Central memory CD8-positive, alpha-beta T cell (primary cell): ENCODE results near the gene TMEM184B.

ENCODE experiments used
- ATAC-seq: fragments of 150-1000 bp; cut with Tn5 transposase; replicated peaks from 2 replicates; pipeline ENCODE4 v1.10.0; 2022; ENCODE audit warnings: mild to moderate bottlenecking, moderate FRiP score, moderate number of reproducible peaks; ENCODE audit not compliant: poor library complexity, severe bottlenecking; ENCODE audit errors: extremely low read depth
- DNase-seq, 2 donors: peaks; one replicate each; pipeline ENCODE4 v3.0.0; 2021; ENCODE audit warnings: low spot score in 2 of 2
- H3K27ac Mint-ChIP-seq: one replicate; pipeline ENCODE4 v1.8.0; 2022; ENCODE audit warnings: low read depth, mild to moderate bottlenecking, moderate library complexity, mixed read lengths
- H3K27me3 Mint-ChIP-seq: one replicate; pipeline ENCODE4 v1.8.0; 2022; ENCODE audit warnings: mixed read lengths
- H3K36me3 Mint-ChIP-seq: one replicate; pipeline ENCODE4 v1.8.0; 2022; ENCODE audit warnings: mild to moderate bottlenecking, moderate library complexity, mixed read lengths; ENCODE audit not compliant: insufficient read depth
- H3K4me1 Mint-ChIP-seq: one replicate; pipeline ENCODE4 v1.8.0; 2022; ENCODE audit warnings: mixed read lengths
- H3K4me3 Mint-ChIP-seq: one replicate; pipeline ENCODE4 v1.8.0; 2022; ENCODE audit warnings: mild to moderate bottlenecking, moderate library complexity, mixed read lengths
- H3K9me3 Mint-ChIP-seq: one replicate; pipeline ENCODE4 v1.8.0; 2022; ENCODE audit warnings: mixed read lengths

The TMEM184B gene

DNA sequence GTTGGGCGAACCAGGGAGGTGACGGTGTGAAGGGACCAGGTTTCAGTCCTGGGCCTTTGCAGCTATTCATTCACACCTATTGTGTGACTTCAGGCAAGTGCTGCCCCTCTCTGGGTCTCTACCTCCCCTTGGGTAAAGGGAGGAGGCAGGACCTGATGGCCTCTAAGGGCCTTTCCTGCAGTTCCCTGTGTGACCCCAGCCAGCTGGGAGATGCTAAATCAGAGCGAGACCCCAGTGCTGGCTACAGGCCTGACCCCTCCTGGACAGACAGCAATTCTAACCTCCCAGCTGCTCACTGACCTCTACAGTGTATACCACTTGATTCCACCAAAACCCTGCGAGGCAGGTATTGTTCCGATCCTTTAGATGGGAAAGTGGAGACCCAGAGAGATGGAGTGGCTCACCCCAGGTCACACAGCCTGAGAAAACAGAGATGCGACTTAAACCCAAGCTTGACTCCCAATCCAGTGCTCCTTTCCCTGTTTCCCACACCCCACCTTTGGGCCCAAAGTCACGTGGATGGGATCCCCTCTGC, 64.8 kb downstream of the TMEM184B start:
- Mint-ChIP-seq H3K36me3 (peaks cover 18% of the 10 kb centered on the region), H3K27ac (no peak overlapping the region), H3K4me1 (peaks cover 22% of the 10 kb centered on the region), H3K4me3 (no peak overlapping the region), H3K27me3 (no peaks in the 10 kb centered on the region), H3K9me3 (no peaks in the 10 kb centered on the region)
- DNase-seq: no peak
- no peak for ATAC-seq

GRCh38 chr22:38205261-38206128, 67.3 kb downstream of the TMEM184B start:
- H3K27me3 Mint-ChIP-seq: no peaks in the 10 kb centered on the region
- H3K4me3 Mint-ChIP-seq: no peak overlapping the region

GRCh38 chr22:38204784-38205183, 68.0 kb downstream of the TMEM184B start:
- H3K4me3 Mint-ChIP-seq: peak overlapping the region; percentile 1
- DNase-seq (no peak), ATAC-seq (no peak)
- no peaks in the 10 kb centered on the region for H3K9me3 Mint-ChIP-seq
- H3K27ac Mint-ChIP-seq: peak overlapping the region; percentile 44
- no peaks in the 10 kb centered on the region for H3K27me3 Mint-ChIP-seq
- H3K4me1 Mint-ChIP-seq: peaks cover 28% of the 10 kb centered on the region
- H3K36me3 Mint-ChIP-seq: peaks cover 18% of the 10 kb centered on the region

More at GRCh38 chr22:38205261-38206128, 67.3 kb downstream of the TMEM184B start:
- ATAC-seq: no peak
- no peak for DNase-seq
- Mint-ChIP-seq H3K9me3 (no peaks in the 10 kb centered on the region), H3K4me1 (peaks cover 28% of the 10 kb centered on the region), H3K36me3 (peaks cover 19% of the 10 kb centered on the region), H3K27ac (peak overlapping the region; percentile 44)

DNA sequence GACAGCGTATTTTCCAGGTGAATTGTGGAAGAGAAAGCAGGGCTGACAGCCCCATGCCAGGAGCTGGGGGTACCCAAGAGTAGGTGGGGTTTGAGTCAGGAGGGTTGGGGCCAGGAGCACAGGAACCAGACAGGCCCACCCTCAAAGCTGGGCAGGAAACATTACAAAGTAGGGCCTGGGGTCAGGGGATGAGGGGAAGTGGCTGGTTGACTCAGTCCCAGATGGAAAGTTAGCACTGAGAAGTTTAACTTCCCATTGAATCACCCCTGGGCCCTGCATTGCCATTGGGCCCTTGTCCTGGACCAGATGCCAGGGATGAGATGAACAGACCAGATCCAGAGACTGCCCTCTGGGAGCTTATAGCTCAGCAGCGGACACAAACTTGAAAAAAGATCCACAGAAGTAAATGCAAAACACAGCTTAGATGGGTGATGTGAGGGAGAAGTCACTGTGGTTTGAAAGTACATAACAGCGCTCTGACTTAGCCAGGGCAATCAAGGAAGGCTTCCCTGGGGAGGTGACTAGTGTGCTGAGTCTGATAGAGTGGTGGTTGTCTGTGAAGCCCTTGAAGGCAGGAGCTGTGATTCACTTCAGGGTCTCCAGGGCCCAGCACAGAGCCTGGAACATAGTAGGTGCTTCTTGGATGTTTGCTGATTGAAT, 68.8 kb downstream of the TMEM184B start:
- Mint-ChIP-seq H3K4me3 (peak overlapping the region; percentile 79), H3K4me1 (peaks cover 28% of the 10 kb centered on the region), H3K27me3 (no peaks in the 10 kb centered on the region), H3K36me3 (peaks cover 18% of the 10 kb centered on the region), H3K9me3 (no peaks in the 10 kb centered on the region), H3K27ac (peak overlapping the region; percentile 97)
- ATAC-seq (no peak), DNase-seq (no peak)

- Mint-ChIP-seq H3K27ac (peak overlapping the region; percentile 97), H3K9me3 (no peaks in the 10 kb centered on the region), H3K4me1 (peaks cover 28% of the 10 kb centered on the region), H3K27me3 (no peaks in the 10 kb centered on the region), H3K4me3 (peak overlapping the region; percentile 79), H3K36me3 (peaks cover 15% of the 10 kb centered on the region)
- no peak for ATAC-seq
- DNase-seq: no peak
Observed at GRCh38 chr22:38203090-38203810, 69.6 kb downstream of the TMEM184B start.

- Mint-ChIP-seq H3K27ac (peak overlapping the region; percentile 97), H3K9me3 (no peaks in the 10 kb centered on the region), H3K27me3 (no peaks in the 10 kb centered on the region), H3K36me3 (peaks cover 15% of the 10 kb centered on the region), H3K4me1 (peaks cover 28% of the 10 kb centered on the region), H3K4me3 (peak overlapping the region; percentile 79)
- peak; percentile 38 for ATAC-seq
- peak; percentile 43 for DNase-seq
Observed at GRCh38 chr22:38202437-38203089, 70.2 kb downstream of the TMEM184B start.

- ATAC-seq: peak; percentile 72
- peaks cover 15% of the 10 kb centered on the region for H3K36me3 Mint-ChIP-seq
- H3K4me1 Mint-ChIP-seq: peaks cover 28% of the 10 kb centered on the region
- H3K9me3 Mint-ChIP-seq: no peaks in the 10 kb centered on the region
- peak; percentile 65 to 78 for DNase-seq
- no peaks in the 10 kb centered on the region for H3K27me3 Mint-ChIP-seq
- H3K27ac Mint-ChIP-seq: peak within 1 kb of the TSS; percentile 97
- peak within 1 kb of the TSS; percentile 79 for H3K4me3 Mint-ChIP-seq
Observed at GRCh38 chr22:38201711-38202436, 70.9 kb downstream of the TMEM184B start, which contains the start of gene MAFF. Gene MAFF, plus strand, starts transcription at chr22:38201994. Its CDS starts 11,860 bp downstream, at chr22:38213854.

GRCh38 chr22:38201371-38201710, 71.5 kb downstream of the TMEM184B start:
- peak overlapping the region; percentile 79 for H3K4me3 Mint-ChIP-seq
- DNase-seq (no peak), ATAC-seq (no peak)
- H3K4me1 Mint-ChIP-seq: peaks cover 28% of the 10 kb centered on the region
- H3K9me3 Mint-ChIP-seq: no peaks in the 10 kb centered on the region
- peaks cover 15% of the 10 kb centered on the region for H3K36me3 Mint-ChIP-seq
- H3K27me3 Mint-ChIP-seq: no peaks in the 10 kb centered on the region
- H3K27ac Mint-ChIP-seq: peak overlapping the region; percentile 97

DNA sequence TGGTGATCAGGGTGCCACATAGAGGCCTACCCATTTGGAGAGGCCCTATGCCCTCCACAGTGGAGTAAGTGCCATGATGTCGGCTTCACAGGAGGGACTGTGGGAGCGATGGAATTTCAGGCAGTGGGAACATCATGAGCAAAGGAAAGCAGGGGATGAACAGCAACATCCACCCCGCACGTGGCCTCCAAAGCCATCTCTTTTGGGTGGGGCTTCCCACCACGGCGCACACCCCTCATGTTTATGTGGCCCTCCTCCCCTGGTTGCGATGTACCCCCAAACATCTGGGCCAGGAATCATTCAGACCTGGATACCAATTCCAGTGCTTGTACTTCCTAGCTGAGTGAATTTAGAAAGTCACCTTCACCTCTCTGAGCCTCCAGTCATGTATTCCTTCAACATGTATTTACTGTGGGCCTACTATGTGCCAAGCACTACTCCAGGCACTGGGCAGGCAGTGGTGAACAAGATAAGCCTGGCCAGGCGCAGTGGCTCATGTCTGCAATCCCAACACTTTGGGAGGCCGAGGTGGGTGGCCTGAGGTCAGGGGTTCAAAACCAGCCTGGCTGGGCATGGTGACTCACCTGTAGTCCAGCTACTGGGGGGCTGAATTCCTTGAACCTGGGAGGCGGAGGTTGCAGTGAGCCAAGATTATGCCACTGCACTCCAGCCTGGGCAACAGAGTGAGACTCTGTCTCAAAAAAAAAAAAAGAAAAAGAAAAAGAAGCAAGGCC, 72.8 kb downstream of the TMEM184B start:
- no peak for ATAC-seq
- H3K9me3 Mint-ChIP-seq: no peaks in the 10 kb centered on the region
- peaks cover 28% of the 10 kb centered on the region for H3K4me1 Mint-ChIP-seq
- H3K4me3 Mint-ChIP-seq: no peak overlapping the region
- no peak for DNase-seq
- peak overlapping the region; percentile 97 for H3K27ac Mint-ChIP-seq
- H3K27me3 Mint-ChIP-seq: no peaks in the 10 kb centered on the region
- H3K36me3 Mint-ChIP-seq: peaks cover 12% of the 10 kb centered on the region

GRCh38 chr22:38196791-38197419, 75.9 kb downstream of the TMEM184B start:
- H3K9me3 Mint-ChIP-seq: no peaks in the 10 kb centered on the region
- H3K27ac Mint-ChIP-seq: no peak overlapping the region
- ATAC-seq (no peak), DNase-seq (no peak)
- H3K36me3 Mint-ChIP-seq: peaks cover 6% of the 10 kb centered on the region
- H3K4me1 Mint-ChIP-seq: peaks cover 18% of the 10 kb centered on the region
- peaks cover 11% of the 10 kb centered on the region for H3K27me3 Mint-ChIP-seq
- no peak overlapping the region for H3K4me3 Mint-ChIP-seq

DNA sequence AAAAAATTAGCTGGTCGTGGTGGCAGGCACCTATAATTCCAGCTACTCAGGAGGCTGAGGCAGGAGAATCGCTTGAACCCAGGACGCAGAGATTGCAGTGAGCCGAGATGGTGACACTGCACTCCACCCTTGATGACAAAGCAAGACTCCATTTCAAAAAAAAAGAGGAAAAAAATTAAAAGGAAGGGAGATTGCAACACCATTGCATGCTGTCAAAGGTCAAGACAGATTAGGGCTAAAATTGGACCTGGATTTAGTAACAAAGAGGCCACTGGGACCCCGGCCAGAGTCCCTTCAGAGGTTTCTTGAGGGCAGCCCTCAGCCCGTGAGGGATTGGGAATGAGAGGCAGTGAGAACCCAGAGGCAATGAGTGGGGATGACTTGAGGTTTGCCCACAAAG, 79.2 kb downstream of the TMEM184B start:
- Mint-ChIP-seq H3K9me3 (no peaks in the 10 kb centered on the region), H3K4me1 (peaks cover 6% of the 10 kb centered on the region), H3K36me3 (peaks cover 1% of the 10 kb centered on the region), H3K27ac (no peak overlapping the region), H3K27me3 (peaks cover 21% of the 10 kb centered on the region), H3K4me3 (no peak overlapping the region)
- DNase-seq: no peak
- no peak for ATAC-seq
